GM13976 (cell line): ENCODE measurements around the gene ISM2.

Experiments
- DNase-seq: peaks from one replicate; pipeline ENCODE4 v3.0.0; 2012; ENCODE audit warnings: low spot score
- in situ Hi-C: fragments of 300-500 bp; cut with MboI; formaldehyde crosslinking; loops from one replicate; pipeline ENCODE4 v1.12.0; 2022; ENCODE audit warnings: low sequenced_read_pairs, mixed read lengths, inconsistent platforms; ENCODE audit not compliant: unreplicated experiment
- TF ChIP-seq, protein P1 (sequence below): IDR thresholded peaks from 2 replicates; pipeline ENCODE4 v1.5.1; 2012; ENCODE audit warnings: borderline replicate concordance, mild to moderate bottlenecking; ENCODE audit not compliant: insufficient read depth; ENCODE audit errors: extremely low read depth, missing control alignments, control extremely low read depth

Gene ISM2

GRCh38 chr14:77442196-77442595 lies 56.4 kb downstream of the ISM2 start:
- DNase-seq, result no peak
- in situ Hi-C loops, result no loop called here
- TF ChIP-seq, protein P1, sequence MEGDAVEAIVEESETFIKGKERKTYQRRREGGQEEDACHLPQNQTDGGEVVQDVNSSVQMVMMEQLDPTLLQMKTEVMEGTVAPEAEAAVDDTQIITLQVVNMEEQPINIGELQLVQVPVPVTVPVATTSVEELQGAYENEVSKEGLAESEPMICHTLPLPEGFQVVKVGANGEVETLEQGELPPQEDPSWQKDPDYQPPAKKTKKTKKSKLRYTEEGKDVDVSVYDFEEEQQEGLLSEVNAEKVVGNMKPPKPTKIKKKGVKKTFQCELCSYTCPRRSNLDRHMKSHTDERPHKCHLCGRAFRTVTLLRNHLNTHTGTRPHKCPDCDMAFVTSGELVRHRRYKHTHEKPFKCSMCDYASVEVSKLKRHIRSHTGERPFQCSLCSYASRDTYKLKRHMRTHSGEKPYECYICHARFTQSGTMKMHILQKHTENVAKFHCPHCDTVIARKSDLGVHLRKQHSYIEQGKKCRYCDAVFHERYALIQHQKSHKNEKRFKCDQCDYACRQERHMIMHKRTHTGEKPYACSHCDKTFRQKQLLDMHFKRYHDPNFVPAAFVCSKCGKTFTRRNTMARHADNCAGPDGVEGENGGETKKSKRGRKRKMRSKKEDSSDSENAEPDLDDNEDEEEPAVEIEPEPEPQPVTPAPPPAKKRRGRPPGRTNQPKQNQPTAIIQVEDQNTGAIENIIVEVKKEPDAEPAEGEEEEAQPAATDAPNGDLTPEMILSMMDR, result no peak

DNA sequence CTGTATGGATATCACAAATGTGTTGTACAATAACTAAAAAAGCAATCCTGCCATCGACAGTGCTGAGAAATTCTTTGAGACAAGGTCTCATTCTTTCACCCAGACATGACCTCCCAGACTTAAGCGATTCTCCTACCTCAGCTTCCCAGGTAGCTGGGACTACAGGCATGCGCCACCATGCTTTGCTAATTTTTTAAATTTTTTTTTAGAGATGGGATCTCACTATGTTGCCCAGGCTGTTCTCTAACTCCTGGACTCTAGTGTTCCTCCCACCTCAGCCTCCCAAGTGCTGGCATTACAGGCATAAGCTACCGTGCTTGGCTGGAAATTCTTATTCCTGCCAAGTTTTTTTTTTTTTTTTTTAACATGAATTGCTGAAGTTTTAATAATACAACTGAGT lies 58.8 kb downstream of the ISM2 start:
- in situ Hi-C loops, result no loop called here
- no peak for DNase-seq
- TF ChIP-seq, protein P1, result no peak

GRCh38 chr14:77438596-77438995 lies 60.0 kb downstream of the ISM2 start:
- no peak for DNase-seq
- in situ Hi-C loops, result no loop called here
- TF ChIP-seq, protein P1, result no peak

GRCh38 chr14:77436042-77436441 lies 62.6 kb downstream of the ISM2 start:
- in situ Hi-C loops, result no loop called here
- TF ChIP-seq, protein P1, result no peak
- DNase-seq, result no peak

- no peak for DNase-seq
- in situ Hi-C loops, result no loop called here
- TF ChIP-seq, protein P1, result no peak
Observed at GRCh38 chr14:77426396-77426795, 72.2 kb downstream of the ISM2 start.

GRCh38 chr14:77424862-77425261 lies 73.8 kb downstream of the ISM2 start:
- in situ Hi-C loops, result no loop called here
- no peak for DNase-seq
- TF ChIP-seq, protein P1, result no peak
